ENCODE results near the gene PTRH1. TPM values are rescaled to one million over a fixed set of nuclear protein-coding genes. Genes with fewer than 3 reads are reported as not detected.

PTRH1 gene
- total RNA-seq, 1 donor from 2014 or later = 46.5 TPM

GRCh38 chr9:127721391-127721821 is 5.9 kb upstream of the PTRH1 start:
- DNase-seq (ENCODE audit: extremely low read depth, low read depth, low spot score) = no peak

- no peak for DNase-seq (ENCODE audit: extremely low read depth, low read depth, low spot score)
Measured at GRCh38 chr9:127720865-127721227, 5.4 kb upstream of the PTRH1 start.

- DNase-seq (ENCODE audit: extremely low read depth, low read depth, low spot score) = no peak
Measured at GRCh38 chr9:127720031-127720864, 4.8 kb upstream of the PTRH1 start.

GRCh38 chr9:127717766-127718165 is 2.3 kb upstream of the PTRH1 start:
- no peak for DNase-seq (ENCODE audit: extremely low read depth, low read depth, low spot score)

GRCh38 chr9:127716412-127716811 is 949 bp upstream of the PTRH1 start:
- DNase-seq (ENCODE audit: extremely low read depth, low read depth, low spot score) = no peak

- no peak for DNase-seq (ENCODE audit: extremely low read depth, low read depth, low spot score)
Measured at GRCh38 chr9:127714951-127715469, 453 bp downstream of the PTRH1 start.

- no peak for DNase-seq (ENCODE audit: extremely low read depth, low read depth, low spot score)
Measured at GRCh38 chr9:127714020-127714750, 1.3 kb downstream of the PTRH1 start.

- no peak for DNase-seq (ENCODE audit: extremely low read depth, low read depth, low spot score)
Measured at GRCh38 chr9:127712867-127713266, 2.6 kb downstream of the PTRH1 start.

GRCh38 chr9:127712371-127712770 is 3.1 kb downstream of the PTRH1 start:
- DNase-seq (ENCODE audit: extremely low read depth, low read depth, low spot score) = no peak

- no peak for DNase-seq (ENCODE audit: extremely low read depth, low read depth, low spot score)
Measured at GRCh38 chr9:127711831-127712274, 3.6 kb downstream of the PTRH1 start.

GRCh38 chr9:127711226-127711701 is 4.2 kb downstream of the PTRH1 start:
- DNase-seq (ENCODE audit: extremely low read depth, low read depth, low spot score) = no peak

GRCh38 chr9:127710204-127710783 is 5.2 kb downstream of the PTRH1 start:
- DNase-seq (ENCODE audit: extremely low read depth, low read depth, low spot score) = no peak

- no peak for DNase-seq (ENCODE audit: extremely low read depth, low read depth, low spot score)
Measured at GRCh38 chr9:127708952-127709587, 6.4 kb downstream of the PTRH1 start.

- no peak for DNase-seq (ENCODE audit: extremely low read depth, low read depth, low spot score)
Measured at GRCh38 chr9:127707766-127708165, 7.7 kb downstream of the PTRH1 start.

GRCh38 chr9:127706836-127707241 is 8.6 kb downstream of the PTRH1 start, which contains the start of gene CFAP157:
Gene CFAP157 (plus strand): TSS chr9:127706988. CDS start chr9:127707032, 44 bp downstream.
- DNase-seq (ENCODE audit: extremely low read depth, low read depth, low spot score) = no peak

GRCh38 chr9:127705577-127706379 is 9.7 kb downstream of the PTRH1 start:
- DNase-seq (ENCODE audit: extremely low read depth, low read depth, low spot score) = no peak

GRCh38 chr9:127703289-127703946 is 12.0 kb downstream of the PTRH1 start:
- no peak for DNase-seq (ENCODE audit: extremely low read depth, low read depth, low spot score)

GRCh38 chr9:127700594-127701255 is 14.7 kb downstream of the PTRH1 start:
- no peak for DNase-seq (ENCODE audit: extremely low read depth, low read depth, low spot score)

GRCh38 chr9:127700140-127700539 is 15.3 kb downstream of the PTRH1 start:
- no peak for DNase-seq (ENCODE audit: extremely low read depth, low read depth, low spot score)
